ENCODE measurements around the gene KNSTRN. TPM values are rescaled to one million over a fixed set of nuclear protein-coding genes. Genes with fewer than 3 reads are reported as not detected.

The KNSTRN gene
- total RNA-seq, 6 experiments from 2014 or later: 5.4 to 17.2 (median 11.2) TPM

- Histone ChIP-seq H3K4me3 (no peak overlapping the region), H3K4me1 (peaks cover 0 to 22% (median 8%) of the 10 kb centered on the region in 4 donors), H3K36me3 (no peaks in the 10 kb centered on the region), H3K9me3 (no peaks in the 10 kb centered on the region), H3K27me3 (no peaks in the 10 kb centered on the region), H3K27ac (no peak overlapping the region)
- ATAC-seq (no peak), DNase-seq (no peak)
- intact Hi-C loops (cut with DNase I): no loop called here
- WGBS (ENCODE audit: insufficient coverage, low coverage, low lambda C conversion rate, missing lambda C conversion rate): no CpG with 5 or more reads among the region's 13 CpGs
- no peak for TF ChIP-seq CTCF (IDR thresholded peaks at IDR 0.05)
- no peak for TF ChIP-seq POLR2A (IDR thresholded peaks at IDR 0.05)
These were observed 46.4 kb upstream of the KNSTRN start for GRCh38 chr15:40335938-40336743.

- H3K27me3 ChIP-seq: no peaks in the 10 kb centered on the region
- H3K4me1 ChIP-seq: peaks cover 0 to 26% (median 9%) of the 10 kb centered on the region in 4 donors
- H3K9me3 ChIP-seq: no peaks in the 10 kb centered on the region
- H3K27ac ChIP-seq: no peak overlapping the region
- ATAC-seq (no peak), DNase-seq (no peak)
- H3K4me3 ChIP-seq: no peak overlapping the region
- TF ChIP-seq CTCF (IDR thresholded peaks at IDR 0.05) (no peak), POLR2A (IDR thresholded peaks at IDR 0.05) (no peak)
- WGBS (ENCODE audit: insufficient coverage, low coverage, low lambda C conversion rate, missing lambda C conversion rate): 67% methylated on average over 1 of the region's 5 CpGs
- H3K36me3 ChIP-seq: no peaks in the 10 kb centered on the region
- intact Hi-C loops (cut with DNase I): no loop called here
These were observed 45.8 kb upstream of the KNSTRN start for GRCh38 chr15:40336744-40337122.

GRCh38 chr15:40337597-40337996 lies 44.9 kb upstream of the KNSTRN start:
- no peaks in the 10 kb centered on the region for H3K27me3 ChIP-seq
- peaks cover 0 to 26% (median 9%) of the 10 kb centered on the region in 4 donors for H3K4me1 ChIP-seq
- no peaks in the 10 kb centered on the region for H3K36me3 ChIP-seq
- no peak overlapping the region for H3K4me3 ChIP-seq
- H3K27ac ChIP-seq: no peak overlapping the region
- no peaks in the 10 kb centered on the region for H3K9me3 ChIP-seq
- WGBS (ENCODE audit: insufficient coverage, low coverage, low lambda C conversion rate, missing lambda C conversion rate): 60% methylated on average over 1 of the region's 19 CpGs
- TF ChIP-seq CTCF (IDR thresholded peaks at IDR 0.05): no peak
- no peak for TF ChIP-seq POLR2A (IDR thresholded peaks at IDR 0.05)
- no peak for ATAC-seq
- no peak for DNase-seq
- intact Hi-C loops (cut with DNase I): no loop called here

- DNase-seq (peak in 1 of 3 donors; percentile 82), ATAC-seq (peak; percentile 14 to 29 (median 18))
- TF ChIP-seq POLR2A (IDR thresholded peaks at IDR 0.05) (no peak), CTCF (IDR thresholded peaks at IDR 0.05) (peak; percentile 45 to 70 (median 58))
- Histone ChIP-seq H3K4me1 (peaks cover 0 to 26% (median 9%) of the 10 kb centered on the region in 4 donors), H3K4me3 (no peak overlapping the region), H3K36me3 (no peaks in the 10 kb centered on the region), H3K27ac (peak overlapping the region in 1 of 3 donors; percentile 13), H3K27me3 (no peaks in the 10 kb centered on the region), H3K9me3 (no peaks in the 10 kb centered on the region)
- intact Hi-C loops (cut with DNase I): no loop called here
- WGBS (ENCODE audit: insufficient coverage, low coverage, low lambda C conversion rate, missing lambda C conversion rate): 20% methylated on average over 6 of the region's 11 CpGs
These were observed 44.4 kb upstream of the KNSTRN start for GRCh38 chr15:40338041-40338657.
